GM12878 (cell line): ENCODE measurements around the gene ITSN1. TPM values are rescaled to one million over a fixed set of nuclear protein-coding genes. Genes with fewer than 3 reads are reported as not detected.

ENCODE experiments used
- ATAC-seq: fragments of 200-7000 bp; cut with Tn5 transposase; 3 replicates; pipeline ENCODE4 v1.9.1; 2020; ENCODE audit warnings: mild to moderate bottlenecking, moderate library complexity
- Bru-seq: library from RNA; stranded (reverse); fragments of 400-500 nt; gene quantifications from one replicate; lab custom pipeline; 2021; lab: Mats Ljungman, UMichigan
- BruChase-seq, 2 experiments: library from RNA; stranded (reverse); fragments of 400-500 nt; gene quantifications; one replicate each; lab custom pipeline; 2021; lab: Mats Ljungman, UMichigan
- BruUV-seq: library from RNA; stranded (reverse); fragments of 400-500 nt; replicated peaks from 2 replicates; lab custom pipeline; 2021; lab: Mats Ljungman, UMichigan
- CTCF ChIA-PET: fragments of 300-600 bp; sonication (Branson Sonifier 250); formaldehyde crosslinking; extraction: SDS; loops from one replicate; lab custom pipeline; 2021; ENCODE audit warnings: inconsistent platforms; lab: Yijun Ruan, JAX
- POLR2A ChIA-PET: fragments of 350-600 bp; formaldehyde crosslinking; extraction: SDS; loops from one replicate; lab custom pipeline; 2021; ENCODE audit warnings: inconsistent platforms; lab: Charles Lee
- RAD21 ChIA-PET: fragments of 300-600 bp; sonication (Branson Sonifier 250); formaldehyde crosslinking; loops from one replicate; lab custom pipeline; 2023; ENCODE audit warnings: antibody characterized with exemption; ENCODE audit not compliant: unreplicated experiment; lab: Charles Lee
- SMC1A ChIA-PET: fragments of 300-600 bp; sonication (Branson Sonifier 250); formaldehyde crosslinking; loops from one replicate; lab custom pipeline; 2023; ENCODE audit not compliant: unreplicated experiment, uncharacterized antibody; lab: Charles Lee
- DNase-seq: peaks from one replicate; pipeline ENCODE4 v3.0.0-alpha.2; 2011; ENCODE audit warnings: low read depth, low spot score
- FAIRE-seq: peaks from 3 replicates; lab custom pipeline; 2011; peaks lifted over from hg19 to GRCh38; lab: Jason Lieb, UNC
- H2AFZ ChIP-seq: 2 replicates; pipeline ENCODE4 v1.6.0; 2011; ENCODE audit warnings: low read depth, low read length, control low read depth; ENCODE audit not compliant: control insufficient read depth
- H3K27ac ChIP-seq: 2 replicates; pipeline ENCODE4 v1.5.1; 2011; ENCODE audit warnings: control low read depth; ENCODE audit not compliant: control insufficient read depth, insufficient read depth
- H3K27me3 ChIP-seq, 2 experiments: replicated peaks in 1 of 2; 2 replicates each; pipeline versions ENCODE4 v1.6.0 to v1.6.1; 2011; ENCODE audit warnings: low read length in 1 of 2; ENCODE audit not compliant: control insufficient read depth in 2 of 2, insufficient read depth in 2 of 2
- H3K36me3 ChIP-seq, 2 experiments: 2 replicates each; pipeline ENCODE4 v1.5.1; 2011; ENCODE audit warnings: low read length in 1 of 2; ENCODE audit not compliant: control insufficient read depth in 2 of 2, insufficient read depth in 2 of 2
- H3K4me1 ChIP-seq: 2 replicates; pipeline ENCODE4 v1.6.1; 2011; ENCODE audit warnings: mild to moderate bottlenecking, low read length, moderate library complexity, mixed read lengths; ENCODE audit not compliant: control insufficient read depth, insufficient read depth
- H3K4me2 ChIP-seq: 2 replicates; pipeline ENCODE4 v1.6.0; 2011; ENCODE audit warnings: control low read depth; ENCODE audit not compliant: control insufficient read depth, insufficient read depth
- H3K4me3 ChIP-seq: fragments of 200-600 bp; sonication (generic); 2 replicates; pipeline ENCODE4 v1.5.1; 2016
- H3K79me2 ChIP-seq: 2 replicates; pipeline ENCODE4 v1.6.0; 2011; ENCODE audit warnings: low read length; ENCODE audit not compliant: control insufficient read depth, insufficient read depth
- H3K9ac ChIP-seq: 2 replicates; pipeline ENCODE4 v1.8.0; 2011; ENCODE audit warnings: low read length, control low read depth, mixed read lengths; ENCODE audit not compliant: control insufficient read depth, insufficient read depth
- H3K9me3 ChIP-seq: replicated peaks from 3 replicates; pipeline ENCODE4 v1.5.1; 2011; ENCODE audit warnings: mild to moderate bottlenecking, low read length; ENCODE audit not compliant: control insufficient read depth, insufficient read depth
- H4K20me1 ChIP-seq: 2 replicates; pipeline ENCODE4 v1.6.0; 2011; ENCODE audit not compliant: control insufficient read depth, insufficient read depth
- BMI1 ChIP-seq: fragments of 450-650 bp; IDR thresholded peaks from 2 replicates; pipeline ENCODE4 v1.6.1; 2016; ENCODE audit warnings: mild to moderate bottlenecking, moderate library complexity, borderline replicate concordance
- ETV6 ChIP-seq, 2 experiments: fragments of 450-650 bp in 1 of 2; IDR thresholded peaks in 1 of 2; conservative IDR thresholded peaks in 1 of 2; 2 replicates each; pipeline ENCODE4 v1.6.1; 2014; ENCODE audit warnings: antibody characterized with exemption in 1 of 2, borderline replicate concordance in 1 of 2, low read depth in 1 of 2, mild to moderate bottlenecking in 1 of 2, moderate library complexity in 1 of 2
- IRF3 ChIP-seq: fragments of 450-650 bp; IDR thresholded peaks from 2 replicates; pipeline ENCODE4 v1.6.1; 2014; ENCODE audit warnings: mild to moderate bottlenecking
- MTA2 ChIP-seq: fragments of 450-650 bp; IDR thresholded peaks from 2 replicates; pipeline ENCODE4 v1.6.1; 2016; ENCODE audit warnings: low read depth, mild to moderate bottlenecking, moderate library complexity
- PKNOX1 ChIP-seq: fragments of 450-650 bp; IDR thresholded peaks from 2 replicates; pipeline ENCODE4 v1.6.1; 2016; ENCODE audit warnings: mild to moderate bottlenecking
- RUNX3 ChIP-seq: IDR thresholded peaks from 2 replicates; pipeline ENCODE4 v1.6.1; 2012; ENCODE audit warnings: low read length, inconsistent platforms
- SREBF1 ChIP-seq: IDR thresholded peaks from 2 replicates; pipeline ENCODE4 v1.6.1; 2012; ENCODE audit warnings: mild to moderate bottlenecking, low read length
- TCF7 ChIP-seq: IDR thresholded peaks from 2 replicates; pipeline ENCODE4 v1.6.1; 2014; ENCODE audit warnings: antibody characterized with exemption, borderline replicate concordance
- WRNIP1 ChIP-seq: IDR thresholded peaks from 2 replicates; pipeline ENCODE4 v1.6.1; 2011; ENCODE audit warnings: low read depth, low read length, improper control_type of control experiment, borderline replicate concordance
- WGBS: methylation state at CpG from one replicate; pipeline ENCODE4 v1.1.6; 2016; ENCODE audit warnings: low lambda C conversion rate; ENCODE audit not compliant: insufficient replicate concordance, insufficient coverage; ENCODE audit errors: missing lambda C conversion rate; 5-methylcytosine and 5-hydroxymethylcytosine counted together
- in situ Hi-C: fragments of 300-500 bp; cut with MboI; formaldehyde crosslinking; loops from 9 replicates; pipeline ENCODE4 v1.14.3; 2018; ENCODE audit warnings: mixed read lengths
- intact Hi-C: fragments of 100-400 bp; cut with micrococcal nuclease; formaldehyde crosslinking; loops from one replicate; pipeline ENCODE4 v1.14.2; 2022; ENCODE audit not compliant: unreplicated experiment
- long read RNA-seq, 2 experiments: library from polyadenylated mRNA; unstranded; transcript quantifications; one replicate each; pipeline ENCODE4 v2.0.0, GENCODE V29; 2019 to 2020
- polyA minus RNA-seq, 3 experiments: library from RNA; depleted of rRNA, polyadenylated mRNA; stranded (reverse); fragments of >200 nt; gene quantifications; 2 replicates each; pipeline ENCODE4 v1.2.3, GENCODE V29; 2011
- polyA plus RNA-seq, 11 experiments: library from polyadenylated mRNA; depleted of rRNA in 4 of 11; unstranded in 6 of 11; stranded (reverse) in 5 of 11; fragments of >200 nt; fragmentation: Nextera tagmentation in 4 of 11; fragmentation: Illumina TruSeq in 1 of 11; extraction: Ambion mirVana in 4 of 11; extraction: Trizol in 1 of 11; gene quantifications; 1 replicate in 1 of 11; 2 replicates in 10 of 11; pipeline versions ENCODE4 v1.2.1 to v1.2.3, GENCODE V29; 2011 to 2016; ENCODE audit warnings: inconsistent platforms in 2 of 11, missing spikeins in 2 of 11, low read depth in 1 of 11
- total RNA-seq, 4 experiments: library from RNA; depleted of rRNA in 3 of 4; stranded (reverse); fragments of >200 nt in 3 of 4; fragmentation: Illumina TruSeq in 1 of 4; extraction: Trizol in 1 of 4; gene quantifications; 2 replicates each; pipeline versions ENCODE4 v1.2.1 to v1.2.3, GENCODE V29; 2013 to 2021
- TF ChIP-seq, protein P1 (sequence below): fragments of 450-650 bp; conservative IDR thresholded peaks from 2 replicates; pipeline ENCODE4 v1.6.1; 2017; ENCODE audit warnings: mild to moderate bottlenecking, moderate library complexity

The ITSN1 gene
- total RNA-seq (2013; cell fraction: nucleolus; rRNA removed), result 38.7 and 40.5 TPM in 2 replicates
- total RNA-seq (2014; rRNA removed) (3.9 and 4.0 TPM in 2 replicates), total RNA-seq (2014; rRNA removed; fragmentation: Illumina TruSeq; extraction: Trizol) (3.9 and 5.9 TPM in 2 replicates), total RNA-seq (2021) (5.1 and 6.1 TPM in 2 replicates), polyA plus RNA-seq (2011; rRNA removed) (3.2 and 4.8 TPM in 2 replicates), polyA plus RNA-seq (2014; fragmentation: Illumina TruSeq; extraction: Trizol) (8.1 and 8.8 TPM in 2 replicates), polyA plus RNA-seq (2014; fragmentation: Nextera tagmentation; extraction: Ambion mirVana) (1 to 10 TPM in 1 of 2 experiments, under 1 TPM in 1; 0.89 to 1.3 TPM), polyA plus RNA-seq (2014; rRNA removed) (4.7 and 6.7 TPM in 2 replicates), polyA plus RNA-seq (2016; fragmentation: Nextera tagmentation; extraction: Ambion mirVana) (10 to 100 TPM; 10.4 to 10.6 TPM), polyA minus RNA-seq (2011; rRNA and poly(A)+ RNA removed) (5.2 and 6.9 TPM in 2 replicates), Bru-seq, nascent RNA (percentile 50 among the genes with signal in this experiment), BruChase-seq, experiment 1, labeled RNA remaining after a 6-hour chase (percentile 57 among the genes with signal in this experiment), BruChase-seq, experiment 2, labeled RNA remaining after a 2-hour chase (percentile 55 among the genes with signal in this experiment)
- polyA plus RNA-seq (2011; ENCODE audit: low read depth), result 1.7 TPM
- 2.5 and 3.4 TPM in 2 replicates for polyA plus RNA-seq (2011; cell fraction: cytosol; rRNA removed)
- 6.0 and 7.0 TPM in 2 replicates for polyA plus RNA-seq (2011; cell fraction: nucleus; rRNA removed)
- polyA plus RNA-seq (2012), result 2.0 and 2.5 TPM in 2 replicates
- polyA minus RNA-seq (2011; cell fraction: cytosol; rRNA and poly(A)+ RNA removed), result 2.4 and 4.8 TPM in 2 replicates
- polyA minus RNA-seq (2011; cell fraction: nucleus; rRNA and poly(A)+ RNA removed), result 4.0 and 4.1 TPM in 2 replicates
- long read RNA-seq, experiment 1, partial matches to known transcripts, result 4 of 7 reads
- long read RNA-seq, experiment 1, other reads (novel, unspliced or antisense), result 3 of 7 reads
- long read RNA-seq, experiment 2, partial matches to known transcripts, result 15 of 18 reads
- long read RNA-seq, experiment 2, other reads (novel, unspliced or antisense), result 3 of 18 reads

DNA sequence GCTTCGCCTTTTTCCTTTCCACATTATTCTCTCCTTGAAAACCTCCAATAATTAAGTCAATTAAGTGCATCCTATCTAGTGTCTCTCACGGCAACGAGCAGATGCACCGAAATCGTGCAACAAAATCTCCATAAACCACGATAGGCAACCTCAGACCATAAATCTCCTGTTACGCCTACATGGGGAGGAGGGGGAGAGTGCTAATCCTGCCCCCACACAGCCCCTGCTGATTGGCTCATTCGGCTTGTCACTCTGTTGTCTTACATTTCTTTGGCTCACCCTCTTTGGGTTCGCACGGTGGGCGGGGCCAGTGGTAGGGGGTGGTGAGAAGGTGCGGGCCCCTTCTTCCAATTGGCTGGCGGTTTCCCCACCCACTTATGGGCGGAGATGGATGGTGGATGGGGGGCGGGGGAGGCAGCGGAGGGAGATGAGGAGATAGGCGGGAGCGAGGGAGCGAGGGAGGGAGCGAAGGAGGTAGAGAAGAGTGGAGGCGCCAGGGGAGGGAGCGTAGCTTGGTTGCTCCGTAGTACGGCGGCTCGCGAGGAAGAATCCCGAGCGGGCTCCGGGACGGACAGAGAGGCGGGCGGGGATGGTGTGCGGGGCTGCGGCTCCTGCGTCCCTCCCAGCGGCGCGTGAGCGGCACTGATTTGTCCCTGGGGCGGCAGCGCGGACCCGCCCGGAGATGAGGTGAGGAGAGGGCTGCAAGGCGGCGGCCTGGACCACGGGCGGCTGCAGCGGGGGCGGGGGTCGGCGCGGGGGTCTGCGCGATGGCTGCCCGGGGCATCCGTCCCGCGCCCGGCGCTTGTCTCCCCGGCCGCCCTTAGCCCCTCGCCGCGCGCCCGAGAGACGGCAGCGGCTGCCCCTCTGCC, at the start of gene ITSN1:
ITSN1 (plus strand) TSS at position 475 of the 869 bp plus-strand sequence. CDS start 76,328 bp downstream, outside the sequence.
- no TSS peak for BruUV-seq
- H3K27ac ChIP-seq, result peak within 1 kb of the TSS; percentile 91
- ChIA-PET CTCF (interaction anchor here (1.5 kb wide), 1 partner anchor 36 kb away, joined by 4 read pairs; no protein-coding TSS in a partner anchor), POLR2A (interaction anchor here (0.6 to 1.1 kb wide), 3 partner anchors 22 to 162 kb away, joined by 3 to 4 read pairs (median 3); partner anchors contain the start of gene TMEM50B), SMC1A (no interaction called here), RAD21 (interaction anchor here (0.6 kb wide), 2 partner anchors 281 to 712 kb away, joined by 3 read pairs; no protein-coding TSS in a partner anchor)
- ATAC-seq (peak; percentile 94), DNase-seq (peak; percentile 99), FAIRE-seq (no peak)
- peak within 1 kb of the TSS; percentile 80 for H3K9ac ChIP-seq
- peaks cover 13% of the 10 kb centered on the region for H3K79me2 ChIP-seq
- H4K20me1 ChIP-seq, result no peaks in the 10 kb centered on the region
- H3K4me1 ChIP-seq, result no peaks in the 10 kb centered on the region
- intact Hi-C loops, result loop anchor here (2.0 kb wide), 1 partner anchor 273 kb away; the partner anchor contains the start of gene ATP5PO
- in situ Hi-C loops, result loop anchor here (25.0 kb wide), 1 partner anchor 1255 kb away; the partner anchor contains the start of gene URB1
- WGBS, result under 1% methylated on average over 28 of the region's 71 CpGs
- peak within 1 kb of the TSS; percentile 85 for H3K4me2 ChIP-seq
- peaks cover 0 to 6% of the 10 kb centered on the region in 2 experiments; a peak in 2 of 4 replicates for H3K27me3 ChIP-seq
- peak within 1 kb of the TSS; percentile 94 for H3K4me3 ChIP-seq
- peak within 1 kb of the TSS; percentile 98 for H2AFZ ChIP-seq
- H3K36me3 ChIP-seq, result no peaks in the 10 kb centered on the region
- no peaks in the 10 kb centered on the region for H3K9me3 ChIP-seq
- TF ChIP-seq, protein P1, sequence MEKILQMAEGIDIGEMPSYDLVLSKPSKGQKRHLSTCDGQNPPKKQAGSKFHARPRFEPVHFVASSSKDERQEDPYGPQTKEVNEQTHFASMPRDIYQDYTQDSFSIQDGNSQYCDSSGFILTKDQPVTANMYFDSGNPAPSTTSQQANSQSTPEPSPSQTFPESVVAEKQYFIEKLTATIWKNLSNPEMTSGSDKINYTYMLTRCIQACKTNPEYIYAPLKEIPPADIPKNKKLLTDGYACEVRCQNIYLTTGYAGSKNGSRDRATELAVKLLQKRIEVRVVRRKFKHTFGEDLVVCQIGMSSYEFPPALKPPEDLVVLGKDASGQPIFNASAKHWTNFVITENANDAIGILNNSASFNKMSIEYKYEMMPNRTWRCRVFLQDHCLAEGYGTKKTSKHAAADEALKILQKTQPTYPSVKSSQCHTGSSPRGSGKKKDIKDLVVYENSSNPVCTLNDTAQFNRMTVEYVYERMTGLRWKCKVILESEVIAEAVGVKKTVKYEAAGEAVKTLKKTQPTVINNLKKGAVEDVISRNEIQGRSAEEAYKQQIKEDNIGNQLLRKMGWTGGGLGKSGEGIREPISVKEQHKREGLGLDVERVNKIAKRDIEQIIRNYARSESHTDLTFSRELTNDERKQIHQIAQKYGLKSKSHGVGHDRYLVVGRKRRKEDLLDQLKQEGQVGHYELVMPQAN, result 0 out of 2 replicates have a peak, but pooled peaks have one; percentile 48
- TF ChIP-seq SREBF1, result no peak
- peak; percentile 97 for TF ChIP-seq PKNOX1
- TF ChIP-seq WRNIP1, result no peak
- TF ChIP-seq ETV6 (conservative IDR thresholded peaks at IDR 0.05 in 1 of 2, IDR thresholded peaks at IDR 0.05 in 1 of 2; ENCODE audit: borderline replicate concordance in 1 of 2, low read depth in 1 of 2), result no peak
- TF ChIP-seq RUNX3, result peak; percentile 75
- TF ChIP-seq MTA2, result no peak
- no peak for TF ChIP-seq BMI1
- TF ChIP-seq TCF7, result no peak
- peak; percentile 69 for TF ChIP-seq IRF3
